ENCODE results near the gene GPX1.

GRCh38 chr3:49403891-49404290, 45.7 kb upstream of the GPX1 start:
- no peak for TF ChIP-seq SIN3A (IDR thresholded peaks at IDR 0.05; ENCODE audit: borderline replicate concordance, insufficient read depth, low read length)
- no peak for TF ChIP-seq POLR2AphosphoS5 (IDR thresholded peaks at IDR 0.05; ENCODE audit: low read depth, low read length)
- TF ChIP-seq REST (IDR thresholded peaks at IDR 0.05; ENCODE audit: insufficient read depth in 1 of 2, low read depth in 2 of 2, low read length in 2 of 2), result no peak
- no peak for TF ChIP-seq TAF1 (IDR thresholded peaks at IDR 0.05; ENCODE audit: borderline replicate concordance, insufficient read depth, low read length)

All from PFSK-1 (cell line).